GM21515 (cell line): ENCODE measurements around the gene LEFTY1.

Experiments used
- ATAC-seq: cut with Tn5 transposase; IDR thresholded peaks from one replicate; pipeline ENCODE4 v1.9.1; 2021; ENCODE audit not compliant: unreplicated experiment

LEFTY1 gene

DNA sequence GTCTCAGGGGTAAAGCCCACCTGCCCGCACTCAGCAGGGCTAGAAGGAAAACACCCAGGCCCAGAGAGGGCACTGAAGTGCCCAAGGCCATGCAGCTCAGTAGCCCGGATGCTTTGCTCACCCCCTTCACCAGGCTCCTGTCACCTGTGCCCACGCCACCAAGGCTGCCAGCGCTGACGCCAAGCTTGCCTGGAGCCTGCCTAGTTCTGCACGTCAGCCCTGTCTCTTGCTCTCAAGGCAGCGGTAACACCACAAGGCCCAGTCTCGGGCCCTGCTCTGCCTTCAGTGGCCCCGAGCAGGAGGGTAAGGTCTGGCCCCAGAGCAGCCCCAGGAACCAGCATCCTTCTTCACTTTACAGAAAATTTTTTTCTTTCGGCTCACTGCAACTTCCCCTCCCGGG is 14.5 kb downstream of the LEFTY1 start:
- no peak for ATAC-seq

GRCh38 chr1:225873281-225873850 is 15.6 kb downstream of the LEFTY1 start:
- ATAC-seq, result no peak

DNA sequence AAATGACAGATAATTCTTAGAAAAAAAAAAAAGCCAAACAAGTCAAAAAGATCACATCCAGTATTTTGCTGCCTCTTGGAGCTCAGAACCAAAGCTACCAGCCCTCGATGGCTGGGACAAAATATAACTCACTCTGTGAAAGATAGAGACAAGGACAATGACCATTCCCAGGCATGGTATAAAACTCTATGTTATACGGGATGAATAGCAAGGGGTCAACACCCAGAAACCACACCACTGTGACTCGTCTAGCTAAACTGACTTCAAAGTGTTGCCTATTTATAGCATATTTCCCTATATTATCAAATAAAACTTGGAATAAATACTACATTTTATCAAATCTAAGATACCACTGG is 16.9 kb downstream of the LEFTY1 start:
- no peak for ATAC-seq

- no peak for ATAC-seq
Observed at GRCh38 chr1:225871359-225872074, 17.4 kb downstream of the LEFTY1 start.

DNA sequence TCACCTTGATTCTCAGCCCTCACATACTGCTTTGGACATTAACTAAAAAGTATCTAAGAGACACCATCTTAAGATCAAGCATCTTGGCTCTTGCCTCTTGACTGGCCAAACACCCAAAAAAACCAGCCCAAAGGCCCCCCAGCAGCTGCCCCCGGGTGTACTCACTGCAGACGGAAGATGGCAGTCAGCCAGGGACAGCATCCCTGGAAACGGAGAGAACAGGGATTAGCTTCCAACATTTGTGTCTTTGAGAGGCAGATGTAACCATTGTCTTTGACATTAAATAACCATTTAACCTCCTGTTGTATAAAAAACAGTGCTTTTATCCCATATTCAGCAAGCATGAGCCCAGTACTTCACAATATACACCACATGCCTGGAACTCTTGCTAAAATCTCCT is 18.0 kb downstream of the LEFTY1 start:
- ATAC-seq, result no peak

GRCh38 chr1:225868631-225869330 is 20.2 kb downstream of the LEFTY1 start:
- ATAC-seq, result no peak

DNA sequence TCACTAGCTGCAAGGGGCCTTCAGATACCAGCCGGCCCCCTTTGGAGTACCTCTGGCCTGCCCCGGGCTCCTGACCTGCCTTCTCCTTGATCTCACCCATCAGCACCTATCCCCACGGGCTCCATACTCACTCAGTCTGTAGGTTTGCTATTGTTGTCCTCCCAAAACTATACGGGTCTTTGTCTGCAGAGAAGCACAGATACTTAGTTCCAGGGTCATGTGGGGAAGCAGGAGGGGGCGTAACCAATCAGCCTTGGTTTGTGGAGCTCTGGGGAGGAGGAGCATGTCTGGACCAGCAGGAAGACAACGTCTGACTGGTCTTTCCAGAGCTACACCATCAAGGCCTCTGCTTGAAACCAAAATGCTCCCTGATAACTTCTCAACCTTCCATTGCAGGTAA is 22.0 kb downstream of the LEFTY1 start:
- ATAC-seq, result no peak

DNA sequence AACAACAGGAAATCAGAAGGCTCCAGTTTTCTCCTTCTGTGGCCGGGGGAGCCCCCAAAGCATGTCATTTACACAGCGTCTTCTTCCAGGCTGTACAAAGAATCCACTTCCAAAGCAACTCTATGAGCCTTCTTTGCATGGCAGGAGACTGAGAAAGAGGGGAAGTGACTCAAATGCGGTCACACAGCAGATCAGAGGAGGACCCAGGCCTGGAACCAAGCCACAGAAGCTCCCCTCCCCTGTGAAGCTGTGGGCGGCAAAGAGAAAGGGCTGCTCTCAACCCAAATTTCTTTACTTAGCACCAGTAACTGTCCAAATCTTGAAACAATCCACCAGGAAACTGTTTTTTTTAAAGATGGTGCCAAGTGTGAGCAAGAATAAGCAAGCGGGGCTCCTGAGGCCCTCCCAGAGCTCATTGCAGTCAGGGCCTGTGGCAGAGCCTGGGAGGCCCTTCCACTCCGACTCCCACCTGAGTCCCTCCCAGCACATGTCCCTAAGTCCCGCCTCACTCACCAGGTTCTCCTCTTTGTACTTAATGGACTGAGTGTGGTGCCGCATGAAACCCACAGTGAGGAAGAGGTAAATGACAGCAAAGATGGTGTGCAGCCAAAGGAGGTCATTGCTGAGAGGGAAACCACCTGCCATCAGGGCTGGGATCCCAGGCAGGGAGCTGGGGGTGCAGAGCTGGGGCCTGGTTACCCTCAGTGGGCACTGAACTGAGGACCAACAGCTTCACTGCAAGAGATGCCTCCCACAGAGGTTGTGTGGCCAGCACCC is 22.7 kb downstream of the LEFTY1 start:
- no peak for ATAC-seq

- no peak for ATAC-seq
Observed at GRCh38 chr1:225865514-225865913, 23.4 kb downstream of the LEFTY1 start.

GRCh38 chr1:225863167-225863566 is 25.8 kb downstream of the LEFTY1 start:
- no peak for ATAC-seq

GRCh38 chr1:225862581-225862950 is 26.4 kb downstream of the LEFTY1 start:
- no peak for ATAC-seq

- no peak for ATAC-seq
Observed at GRCh38 chr1:225861834-225862580, 26.9 kb downstream of the LEFTY1 start.

GRCh38 chr1:225860876-225861441 is 28.0 kb downstream of the LEFTY1 start:
- ATAC-seq, result no peak

DNA sequence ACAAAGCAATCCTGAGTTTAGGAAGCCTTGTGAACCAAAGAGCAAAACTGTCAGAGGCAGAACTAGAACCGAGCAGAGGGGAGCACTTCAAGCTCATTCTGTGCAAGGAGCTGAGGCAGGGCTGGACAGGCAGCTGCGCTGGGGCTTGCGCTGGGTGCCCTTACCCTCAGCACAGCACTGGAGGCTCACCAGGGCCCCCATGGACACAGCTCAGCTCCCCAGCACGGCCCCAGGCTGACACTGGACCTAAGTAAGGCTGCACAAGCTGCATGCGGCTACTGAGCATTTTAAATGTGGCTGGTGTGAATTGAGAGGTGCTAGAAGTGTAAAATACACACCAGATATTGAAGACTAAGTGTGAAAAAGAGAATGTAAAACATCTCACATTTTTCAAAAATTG is 28.8 kb downstream of the LEFTY1 start:
- no peak for ATAC-seq

DNA sequence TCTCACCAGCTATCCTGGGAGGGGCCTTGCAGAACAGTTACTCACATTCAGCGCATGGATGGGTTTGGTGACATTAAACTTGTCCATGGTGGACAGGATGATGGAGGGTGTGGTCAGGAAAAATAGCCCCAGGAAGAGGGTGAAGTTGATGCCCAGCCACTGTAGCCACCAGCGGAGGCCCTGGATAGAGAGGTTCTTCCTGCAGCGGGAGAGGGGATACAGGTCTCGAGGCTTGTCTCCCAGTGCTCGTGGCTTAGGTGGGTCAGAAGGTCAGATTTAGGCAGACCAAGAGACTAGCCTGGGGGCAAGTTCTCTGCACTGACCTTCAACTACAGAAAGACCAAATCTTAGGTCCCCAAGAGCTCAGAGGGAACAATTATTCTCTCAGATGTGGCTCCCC is 29.8 kb downstream of the LEFTY1 start:
- no peak for ATAC-seq

GRCh38 chr1:225857256-225857655 is 31.7 kb downstream of the LEFTY1 start:
- no peak for ATAC-seq

DNA sequence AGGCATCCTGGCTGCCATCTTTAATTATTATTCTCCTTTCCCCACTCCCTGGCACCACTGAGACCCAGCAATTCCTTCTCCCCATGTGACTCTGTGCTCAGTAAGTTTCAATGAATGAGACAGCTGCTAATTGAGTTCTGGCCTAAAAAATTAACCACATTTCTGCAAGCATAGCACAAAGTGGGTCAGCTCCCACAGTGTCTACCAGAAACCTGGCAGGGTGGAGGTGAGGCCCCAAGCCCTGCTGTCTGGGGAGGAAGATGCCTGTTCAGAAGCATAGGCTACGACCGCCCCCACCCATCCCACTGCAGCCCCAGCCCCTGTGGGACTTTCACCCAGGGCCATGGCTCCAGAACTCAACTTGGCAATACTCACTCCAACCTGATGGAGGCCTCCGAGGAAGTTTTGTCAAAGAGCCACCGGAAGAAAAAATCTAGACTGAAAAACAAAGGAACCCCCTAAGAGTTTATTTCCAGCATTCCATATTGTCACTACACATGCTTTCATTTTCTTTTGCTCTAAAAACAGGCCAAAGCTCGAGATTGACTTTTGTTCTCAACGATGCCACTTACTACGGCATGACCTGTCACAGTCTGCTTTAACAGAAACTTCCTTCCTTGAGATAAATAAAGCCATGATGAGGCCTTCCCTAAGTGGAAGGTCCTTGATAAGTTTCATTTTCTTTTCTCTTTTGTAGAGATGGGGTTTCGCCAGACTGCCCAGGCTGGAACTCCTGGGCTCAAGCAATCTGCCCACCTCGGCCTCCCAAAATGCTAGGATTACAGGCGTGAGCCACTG is 33.2 kb downstream of the LEFTY1 start:
- no peak for ATAC-seq

GRCh38 chr1:225853441-225853840 is 35.5 kb downstream of the LEFTY1 start:
- ATAC-seq, result no peak

DNA sequence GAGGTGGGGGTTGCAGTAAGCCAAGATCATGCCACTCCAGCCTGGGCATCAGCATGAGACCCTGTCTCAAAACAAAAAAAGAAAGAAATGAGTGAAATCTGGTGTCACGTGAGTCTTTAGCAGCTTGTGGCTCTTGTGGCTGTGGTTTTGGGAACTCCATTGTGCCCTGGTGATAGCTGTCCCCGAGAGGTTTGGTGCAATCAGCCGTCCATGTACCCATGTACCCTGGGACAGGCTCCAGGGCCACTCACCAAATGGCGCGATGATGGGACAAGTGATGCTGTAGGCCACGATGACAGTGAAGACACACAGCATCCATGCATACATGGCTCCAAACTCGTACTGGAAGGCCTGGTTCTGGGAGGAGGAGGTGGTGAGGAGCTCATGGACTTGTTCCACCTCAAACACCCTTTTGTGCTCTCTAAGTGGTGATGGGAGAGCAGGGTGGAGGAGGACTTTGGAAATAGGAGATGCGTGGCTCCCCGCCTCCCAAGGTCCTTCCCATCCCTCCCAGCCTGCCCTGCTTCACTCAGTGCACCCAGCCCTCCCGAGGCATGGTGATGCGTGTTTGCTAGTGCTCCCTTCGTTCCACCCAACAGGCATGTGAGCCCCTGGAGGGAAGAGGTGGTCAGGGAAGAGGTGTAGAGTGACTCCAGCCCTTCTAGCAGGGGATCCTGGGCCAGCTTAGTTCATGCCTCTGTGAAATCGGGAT is 36.4 kb downstream of the LEFTY1 start:
- ATAC-seq, result no peak
